ENCODE results near the gene ADSS2. TPM values are rescaled to one million over a fixed set of nuclear protein-coding genes. Genes with fewer than 3 reads are reported as not detected.
"Not testable (repeated sequence)": the region's sequence is repeated elsewhere in the genome, so short reads cannot be mapped to it uniquely, and the experiment has no call there.

The ADSS2 gene
- 10 to 100 TPM; 13.7 to 47.0 (median 27.3) TPM for total RNA-seq

- H3K27ac ChIP-seq = peak within 1 kb of the TSS; percentile 96 to 99 (median 98)
- peaks cover 7 to 46% (median 21%) of the 10 kb centered on the region in 4 donors for H3K4me1 ChIP-seq
- H3K27me3 ChIP-seq = no peaks in the 10 kb centered on the region
- no peak for DNase-seq
- intact Hi-C loops (cut with DNase I; ENCODE audit: low total_unique reads) = loop anchor here (5.0 to 10.0 kb wide), 2 partner anchors 193 to 411 kb away; partner anchors contain the start of gene HNRNPU
- no peaks in the 10 kb centered on the region for H3K36me3 ChIP-seq
- H3K4me3 ChIP-seq = peak within 1 kb of the TSS; percentile 81 to 94 (median 87)
- TF ChIP-seq POLR2AphosphoS5 (IDR thresholded peaks at IDR 0.05) (peak; percentile 93 to 94 (median 94)), POLR2A (IDR thresholded peaks at IDR 0.05) (peak; percentile 92), EP300 (IDR thresholded peaks at IDR 0.05; ENCODE audit: low read depth) (no peak)
- 2% methylated on average over 37 of the region's 45 CpGs; no CpG with 5 or more reads in 1 of the 2 donors for WGBS, 2 donors (ENCODE audit: low coverage in 1 of 2)
- in situ Hi-C loops (cut with MboI; ENCODE audit: low pct_ligation_motif_present in 1 of 4, low pct_unique_long_range_greater_than_20kb in 1 of 4, low sequenced_read_pairs in 3 of 4) = loop anchor here in 3 of 4 donors (10.0 to 25.0 kb wide), 3 partner anchors 137 to 389 kb away; partner anchors contain the start of genes DESI2 (in 1 of the 3) and ZBTB18 (in 1 of the 3)
- H3K9me3 ChIP-seq = no peaks in the 10 kb centered on the region
Measured at GRCh38 chr1:244451539-244451950, at the start of gene ADSS2. Gene ADSS2, minus strand, starts transcription at chr1:244451909. Its CDS starts 92 bp downstream, at chr1:244451817.

GRCh38 chr1:244500515-244500914 lies 48.8 kb upstream of the ADSS2 start:
- H3K27me3 ChIP-seq; intact Hi-C loops (cut with DNase I; ENCODE audit: low total_unique reads); H3K27ac ChIP-seq; in situ Hi-C loops (cut with MboI; ENCODE audit: low pct_ligation_motif_present in 1 of 4, low pct_unique_long_range_greater_than_20kb in 1 of 4, low sequenced_read_pairs in 3 of 4); H3K4me3 ChIP-seq; H3K9me3 ChIP-seq; H3K36me3 ChIP-seq; DNase-seq; H3K4me1 ChIP-seq: not testable (repeated sequence)
- WGBS, 2 donors (ENCODE audit: low coverage in 1 of 2) = 86 to 89% methylated on average over 4 of the region's 4 CpGs

GRCh38 chr1:244499484-244499883 lies 47.8 kb upstream of the ADSS2 start:
- H3K36me3 ChIP-seq; in situ Hi-C loops (cut with MboI; ENCODE audit: low pct_ligation_motif_present in 1 of 4, low pct_unique_long_range_greater_than_20kb in 1 of 4, low sequenced_read_pairs in 3 of 4); H3K4me3 ChIP-seq; H3K27me3 ChIP-seq; intact Hi-C loops (cut with DNase I; ENCODE audit: low total_unique reads); H3K27ac ChIP-seq; H3K9me3 ChIP-seq; DNase-seq; H3K4me1 ChIP-seq: not testable (repeated sequence)
- 80 to 85% methylated on average over 1 to 2 of the region's 2 CpGs for WGBS, 2 donors (ENCODE audit: low coverage in 1 of 2)

- no peaks in the 10 kb centered on the region for H3K4me1 ChIP-seq
- no peak for TF ChIP-seq POLR2AphosphoS5 (IDR thresholded peaks at IDR 0.05)
- no peak for TF ChIP-seq POLR2A (IDR thresholded peaks at IDR 0.05)
- TF ChIP-seq EP300 (IDR thresholded peaks at IDR 0.05; ENCODE audit: low read depth) = no peak
- no peak for TF ChIP-seq CTCF (IDR thresholded peaks at IDR 0.05)
- no peaks in the 10 kb centered on the region for H3K9me3 ChIP-seq
- H3K27ac ChIP-seq = no peak overlapping the region
- H3K27me3 ChIP-seq = no peaks in the 10 kb centered on the region
- DNase-seq = no peak
- no peaks in the 10 kb centered on the region for H3K36me3 ChIP-seq
- intact Hi-C loops (cut with DNase I; ENCODE audit: low total_unique reads) = no loop called here
- in situ Hi-C loops (cut with MboI; ENCODE audit: low pct_ligation_motif_present in 1 of 4, low pct_unique_long_range_greater_than_20kb in 1 of 4, low sequenced_read_pairs in 3 of 4) = no loop called here
- H3K4me3 ChIP-seq = no peak overlapping the region
- 50 to 60% methylated on average over 1 of the region's 1 CpG for WGBS, 2 donors (ENCODE audit: low coverage in 1 of 2)
Measured at GRCh38 chr1:244497805-244498204, 46.1 kb upstream of the ADSS2 start.

GRCh38 chr1:244496186-244496585 lies 44.5 kb upstream of the ADSS2 start:
- H3K27me3 ChIP-seq = no peaks in the 10 kb centered on the region
- H3K4me1 ChIP-seq = no peaks in the 10 kb centered on the region
- no peak overlapping the region for H3K27ac ChIP-seq
- intact Hi-C loops (cut with DNase I; ENCODE audit: low total_unique reads) (no loop called here), in situ Hi-C loops (cut with MboI; ENCODE audit: low pct_ligation_motif_present in 1 of 4, low pct_unique_long_range_greater_than_20kb in 1 of 4, low sequenced_read_pairs in 3 of 4) (no loop called here)
- H3K4me3 ChIP-seq = no peak overlapping the region
- no peak for DNase-seq
- no peaks in the 10 kb centered on the region for H3K36me3 ChIP-seq
- H3K9me3 ChIP-seq = no peaks in the 10 kb centered on the region
- 81 to 90% methylated on average over 1 of the region's 1 CpG for WGBS, 2 donors (ENCODE audit: low coverage in 1 of 2)
- TF ChIP-seq POLR2AphosphoS5 (IDR thresholded peaks at IDR 0.05) (no peak), EP300 (IDR thresholded peaks at IDR 0.05; ENCODE audit: low read depth) (no peak), POLR2A (IDR thresholded peaks at IDR 0.05) (no peak), CTCF (IDR thresholded peaks at IDR 0.05) (no peak)

- intact Hi-C loops (cut with DNase I; ENCODE audit: low total_unique reads) (no loop called here), in situ Hi-C loops (cut with MboI; ENCODE audit: low pct_ligation_motif_present in 1 of 4, low pct_unique_long_range_greater_than_20kb in 1 of 4, low sequenced_read_pairs in 3 of 4) (no loop called here)
- TF ChIP-seq POLR2AphosphoS5 (IDR thresholded peaks at IDR 0.05) (no peak), EP300 (IDR thresholded peaks at IDR 0.05; ENCODE audit: low read depth) (no peak), POLR2A (IDR thresholded peaks at IDR 0.05) (no peak), CTCF (IDR thresholded peaks at IDR 0.05) (no peak)
- Histone ChIP-seq H3K27ac (no peak overlapping the region), H3K36me3 (no peaks in the 10 kb centered on the region), H3K4me1 (no peaks in the 10 kb centered on the region), H3K9me3 (no peaks in the 10 kb centered on the region), H3K27me3 (no peaks in the 10 kb centered on the region), H3K4me3 (no peak overlapping the region)
- WGBS, 2 donors (ENCODE audit: low coverage in 1 of 2) = 89 to 100% methylated on average over 2 of the region's 2 CpGs
- DNase-seq = no peak
Measured at GRCh38 chr1:244494653-244495052, 42.9 kb upstream of the ADSS2 start.

- 78 to 90% methylated on average over 3 of the region's 3 CpGs for WGBS, 2 donors (ENCODE audit: low coverage in 1 of 2)
- H3K27ac ChIP-seq; DNase-seq; intact Hi-C loops (cut with DNase I; ENCODE audit: low total_unique reads); H3K27me3 ChIP-seq; H3K4me3 ChIP-seq; H3K4me1 ChIP-seq; in situ Hi-C loops (cut with MboI; ENCODE audit: low pct_ligation_motif_present in 1 of 4, low pct_unique_long_range_greater_than_20kb in 1 of 4, low sequenced_read_pairs in 3 of 4); H3K36me3 ChIP-seq; H3K9me3 ChIP-seq: not testable (repeated sequence)
Measured at GRCh38 chr1:244484971-244485370, 33.3 kb upstream of the ADSS2 start.

Measured in transverse colon (tissue), 4 donors.